SK-N-SH (cell line): ENCODE measurements around the gene HOXA4. TPM values are rescaled to one million over a fixed set of nuclear protein-coding genes. Genes with fewer than 3 reads are reported as not detected.

Experiments
- CTCF ChIA-PET: fragments of 300-600, 350-600 bp; formaldehyde crosslinking; extraction: SDS; loops from one replicate; lab custom pipeline; 2021; lab: Yijun Ruan, JAX
- POLR2A ChIA-PET: fragments of 350-600 bp; sonication (Branson Sonifier 250); formaldehyde crosslinking; extraction: SDS; loops from one replicate; lab custom pipeline; 2020; ENCODE audit warnings: antibody characterized with exemption, inconsistent platforms; lab: Yijun Ruan, JAX
- DNase-seq: peaks from one replicate; pipeline ENCODE4 v3.0.0; 2012
- H2AFZ ChIP-seq: fragments of 200-600 bp; sonication (generic); 2 replicates; pipeline ENCODE4 v1.8.1; 2016; ENCODE audit warnings: antibody characterized with exemption, mild to moderate bottlenecking, low read depth
- H3F3A ChIP-seq: fragments of 200-600 bp; sonication (generic); replicated peaks from 2 replicates; pipeline ENCODE3; 2016; ENCODE audit warnings: antibody characterized with exemption, mild to moderate bottlenecking; ENCODE audit not compliant: insufficient read depth
- H3K27ac ChIP-seq, 2 experiments: fragments of 200-500 bp in 1 of 2; fragments of 200-600 bp in 1 of 2; sonication (Bioruptor generic) in 1 of 2; sonication (generic), shearing (Covaris generic) in 1 of 2; 2 replicates each; pipeline versions ENCODE4 v1.5.1 to v1.6.1; 2014 to 2016; ENCODE audit warnings: low read depth in 2 of 2, inconsistent platforms in 1 of 2, low read length in 1 of 2, mild to moderate bottlenecking in 1 of 2, mixed read lengths in 1 of 2
- H3K27me3 ChIP-seq: fragments of 200-600 bp; sonication (generic), shearing (Covaris generic); 2 replicates; pipeline ENCODE4 v1.6.1; 2016; ENCODE audit warnings: mixed run types; ENCODE audit not compliant: insufficient read depth
- H3K36me3 ChIP-seq, 2 experiments: fragments of 200-500 bp in 1 of 2; fragments of 200-600 bp in 1 of 2; sonication (Bioruptor generic) in 1 of 2; sonication (generic) in 1 of 2; replicated peaks in 1 of 2; 2 replicates each; pipeline versions ENCODE3 to v1.5.1; 2014 to 2016; ENCODE audit warnings: low read length in 1 of 2, mild to moderate bottlenecking in 1 of 2; ENCODE audit not compliant: insufficient read depth in 2 of 2, control insufficient read depth in 1 of 2
- H3K4me1 ChIP-seq, 2 experiments: fragments of 200-500 bp in 1 of 2; fragments of 200-600 bp in 1 of 2; sonication (Bioruptor generic) in 1 of 2; sonication (generic), shearing (Covaris generic) in 1 of 2; 2 replicates each; pipeline versions ENCODE4 v1.5.1 to v1.6.1; 2014 to 2016; ENCODE audit warnings: low read depth in 1 of 2, low read length in 1 of 2, mixed run types in 1 of 2; ENCODE audit not compliant: insufficient read depth in 2 of 2, control insufficient read depth in 1 of 2
- H3K4me2 ChIP-seq: fragments of 200-600 bp; sonication (generic), shearing (Covaris generic); 2 replicates; pipeline ENCODE4 v1.6.1; 2017; ENCODE audit warnings: mixed run types
- H3K4me3 ChIP-seq, 2 experiments: fragments of 200-500 bp in 1 of 2; fragments of 200-600 bp in 1 of 2; sonication (Bioruptor generic) in 1 of 2; sonication (generic), shearing (Covaris generic) in 1 of 2; 2 replicates each; pipeline versions ENCODE4 v1.5.1 to v1.8.1; 2014 to 2016; ENCODE audit warnings: low read depth in 2 of 2, inconsistent platforms in 1 of 2, low read length in 1 of 2, mild to moderate bottlenecking in 1 of 2, mixed read lengths in 1 of 2, moderate library complexity in 1 of 2
- H3K79me2 ChIP-seq: fragments of 200-600 bp; sonication (generic); 2 replicates; pipeline ENCODE4 v1.8.1; 2017; ENCODE audit warnings: mild to moderate bottlenecking; ENCODE audit not compliant: insufficient read depth
- H3K9ac ChIP-seq: fragments of 200-600 bp; sonication (generic); 2 replicates; pipeline ENCODE4 v1.6.1; 2017; ENCODE audit warnings: mixed run types
- H3K9me2 ChIP-seq: fragments of 200-600 bp; sonication (generic); 2 replicates; pipeline ENCODE4 v1.6.1; 2017; ENCODE audit warnings: mixed run types
- H3K9me3 ChIP-seq: fragments of 200-600 bp; sonication (generic); 2 replicates; pipeline ENCODE4 v1.6.1; 2017; ENCODE audit warnings: mixed run types, mild to moderate bottlenecking, moderate library complexity
- H4K20me1 ChIP-seq: fragments of 200-600 bp; sonication (generic); 2 replicates; pipeline ENCODE4 v1.6.1; 2017; ENCODE audit warnings: mild to moderate bottlenecking, mixed run types; ENCODE audit not compliant: insufficient read depth
- FOXJ3 ChIP-seq: sonication (generic); formaldehyde crosslinking; IDR thresholded peaks from 2 replicates; pipeline ENCODE4 v1.5.1; 2020; ENCODE audit warnings: mild to moderate bottlenecking, missing genetic modification reagents
- FOXM1 ChIP-seq: IDR thresholded peaks from 2 replicates; pipeline ENCODE4 v1.4.0; 2012; ENCODE audit warnings: low read depth, mild to moderate bottlenecking
- GATA2 ChIP-seq: sonication (generic); formaldehyde crosslinking; IDR thresholded peaks from 2 replicates; pipeline ENCODE4 v1.5.0; 2020; ENCODE audit warnings: mild to moderate bottlenecking, missing genetic modification reagents
- MEF2A ChIP-seq: IDR thresholded peaks from 2 replicates; pipeline ENCODE4 v1.4.0; 2012; ENCODE audit warnings: low read depth, borderline replicate concordance
- MXI1 ChIP-seq: IDR thresholded peaks from 2 replicates; pipeline ENCODE4 v1.6.1; 2012; ENCODE audit warnings: mild to moderate bottlenecking, low read depth, low read length, improper control_type of control experiment
- NFIC ChIP-seq: IDR thresholded peaks from 2 replicates; pipeline ENCODE4 v1.4.0; 2012; ENCODE audit warnings: borderline replicate concordance
- NRF1 ChIP-seq: IDR thresholded peaks from 2 replicates; pipeline ENCODE4 v1.6.1; 2012; ENCODE audit warnings: low read depth, mild to moderate bottlenecking, low read length
- POLR2AphosphoS5 ChIP-seq: IDR thresholded peaks from 2 replicates; pipeline ENCODE4 v1.6.1; 2012; ENCODE audit warnings: low read depth, low read length
- SMC3 ChIP-seq: IDR thresholded peaks from 2 replicates; pipeline ENCODE4 v1.6.1; 2012; ENCODE audit warnings: low read depth, low read length, improper control_type of control experiment
- WGBS: methylation state at CpG from one replicate; pipeline ENCODE4 v1.1.6; 2017; ENCODE audit warnings: low lambda C conversion rate; 5-methylcytosine and 5-hydroxymethylcytosine counted together
- polyA plus RNA-seq, 3 experiments: library from polyadenylated mRNA; depleted of rRNA; stranded (reverse); fragments of >200 nt; gene quantifications; 2 replicates each; pipeline ENCODE4 v1.2.3, GENCODE V29; 2012
- TF ChIP-seq, protein P1 (sequence below): IDR thresholded peaks from 2 replicates; pipeline ENCODE4 v1.4.0; 2012; ENCODE audit warnings: low read depth, borderline replicate concordance

HOXA4 gene
- polyA plus RNA-seq, 1 of the 3 experiments (the other 2 are of a cell fraction), result not detected

GRCh38 chr7:27122077-27122910 lies 8.3 kb downstream of the HOXA4 start (continued):
- TF ChIP-seq FOXM1, result no peak

DNA sequence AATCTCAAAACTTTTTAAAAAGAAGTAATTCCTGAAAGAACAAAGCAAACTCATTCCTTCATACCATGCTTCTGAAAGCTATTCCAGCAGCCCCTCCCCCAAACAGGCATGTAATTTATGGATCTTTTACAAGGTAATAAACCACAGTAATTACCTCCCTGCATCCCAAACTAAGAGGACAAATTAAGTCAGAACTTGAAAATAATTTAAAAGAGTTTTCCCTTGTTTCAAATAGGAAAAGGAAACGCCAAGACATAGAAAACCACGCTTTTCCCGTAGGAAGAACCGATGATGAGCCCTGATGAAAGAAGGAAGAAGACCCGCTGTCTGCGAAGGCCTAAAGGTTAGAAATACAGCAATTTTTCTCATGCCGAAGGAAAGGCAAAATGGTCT lies 8.9 kb downstream of the HOXA4 start:
- ChIA-PET CTCF (interaction anchor here (0.9 to 2.8 kb wide), 3 partner anchors 10 to 39 kb away, joined by 3 to 13 read pairs (median 3); partner anchors contain the start of gene HOXA3), POLR2A (no interaction called here)
- H2AFZ ChIP-seq, result no peak overlapping the region
- H3K4me3 ChIP-seq, result no peak overlapping the region
- no peak overlapping the region for H3K4me2 ChIP-seq
- H3K4me1 ChIP-seq, result no peaks in the 10 kb centered on the region
- H3K9me3 ChIP-seq, result no peaks in the 10 kb centered on the region
- H3K27me3 ChIP-seq, result peaks cover 100% of the 10 kb centered on the region
- H4K20me1 ChIP-seq, result no peaks in the 10 kb centered on the region
- TF ChIP-seq GATA2 (CRISPR knock-in tag) (no peak), NFIC (no peak), FOXM1 (no peak), NRF1 (no peak), MXI1 (no peak), FOXJ3 (CRISPR knock-in tag) (no peak), SMC3 (no peak)
- TF ChIP-seq, protein P1, sequence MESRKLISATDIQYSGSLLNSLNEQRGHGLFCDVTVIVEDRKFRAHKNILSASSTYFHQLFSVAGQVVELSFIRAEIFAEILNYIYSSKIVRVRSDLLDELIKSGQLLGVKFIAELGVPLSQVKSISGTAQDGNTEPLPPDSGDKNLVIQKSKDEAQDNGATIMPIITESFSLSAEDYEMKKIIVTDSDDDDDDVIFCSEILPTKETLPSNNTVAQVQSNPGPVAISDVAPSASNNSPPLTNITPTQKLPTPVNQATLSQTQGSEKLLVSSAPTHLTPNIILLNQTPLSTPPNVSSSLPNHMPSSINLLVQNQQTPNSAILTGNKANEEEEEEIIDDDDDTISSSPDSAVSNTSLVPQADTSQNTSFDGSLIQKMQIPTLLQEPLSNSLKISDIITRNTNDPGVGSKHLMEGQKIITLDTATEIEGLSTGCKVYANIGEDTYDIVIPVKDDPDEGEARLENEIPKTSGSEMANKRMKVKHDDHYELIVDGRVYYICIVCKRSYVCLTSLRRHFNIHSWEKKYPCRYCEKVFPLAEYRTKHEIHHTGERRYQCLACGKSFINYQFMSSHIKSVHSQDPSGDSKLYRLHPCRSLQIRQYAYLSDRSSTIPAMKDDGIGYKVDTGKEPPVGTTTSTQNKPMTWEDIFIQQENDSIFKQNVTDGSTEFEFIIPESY, result no peak
- H3K36me3 ChIP-seq, result no peaks in the 10 kb centered on the region
- no peaks in the 10 kb centered on the region for H3F3A ChIP-seq
- 5% methylated on average over 7 of the region's 7 CpGs for WGBS
- H3K9ac ChIP-seq, result no peak overlapping the region
- no peaks in the 10 kb centered on the region for H3K9me2 ChIP-seq
- H3K27ac ChIP-seq, result no peak overlapping the region
- DNase-seq, result no peak
- H3K79me2 ChIP-seq, result no peaks in the 10 kb centered on the region

- no peaks in the 10 kb centered on the region for H3K79me2 ChIP-seq
- ChIA-PET CTCF (interaction anchor here (1.2 to 2.8 kb wide), 2 partner anchors 32 to 436 kb away, joined by 3 to 13 read pairs; partner anchors contain the start of gene HOXA3), POLR2A (no interaction called here)
- H3K36me3 ChIP-seq, result no peaks in the 10 kb centered on the region
- no peak overlapping the region for H3K27ac ChIP-seq
- no peaks in the 10 kb centered on the region for H3K4me1 ChIP-seq
- H3K4me3 ChIP-seq, result no peak overlapping the region
- no peak overlapping the region for H3K9ac ChIP-seq
- H2AFZ ChIP-seq, result no peak overlapping the region
- H3K4me2 ChIP-seq, result no peak overlapping the region
- peaks cover 100% of the 10 kb centered on the region for H3K27me3 ChIP-seq
- H3K9me2 ChIP-seq, result no peaks in the 10 kb centered on the region
- no peaks in the 10 kb centered on the region for H3F3A ChIP-seq
- H3K9me3 ChIP-seq, result no peaks in the 10 kb centered on the region
- no peak for TF ChIP-seq MEF2A
- no peak for TF ChIP-seq NRF1
- no peak for TF ChIP-seq SMC3
- no peak for TF ChIP-seq POLR2AphosphoS5
- TF ChIP-seq MXI1, result no peak
- WGBS, result 0% methylated on average over 1 of the region's 1 CpG
- no peak for DNase-seq
- H4K20me1 ChIP-seq, result no peaks in the 10 kb centered on the region
Measured at GRCh38 chr7:27119412-27119911, 11.1 kb downstream of the HOXA4 start.
